ENCODE data around the gene LNPEP. TPM values are rescaled to one million over a fixed set of nuclear protein-coding genes. Genes with fewer than 3 reads are reported as not detected.

LNPEP gene
- total RNA-seq, 1 experiment from 2014 or later: 6.4 TPM

- H3K4me3 Mint-ChIP-seq: no peak overlapping the region
- H3K4me1 Mint-ChIP-seq: peaks cover 7% of the 10 kb centered on the region
- DNase-seq (ENCODE audit: low spot score): no peak
- TF ChIP-seq FOXP4 (CRISPR knock-in tag; IDR thresholded peaks at IDR 0.05) (no peak), FOXP1 (CRISPR knock-in tag; IDR thresholded peaks at IDR 0.05; ENCODE audit: borderline replicate concordance) (no peak), MXD4 (CRISPR knock-in tag; IDR thresholded peaks at IDR 0.05; ENCODE audit: borderline replicate concordance) (no peak), KAT7 (CRISPR knock-in tag; IDR thresholded peaks at IDR 0.05; ENCODE audit: borderline replicate concordance) (no peak), SMAD3 (CRISPR knock-in tag; IDR thresholded peaks at IDR 0.05; ENCODE audit: borderline replicate concordance) (no peak), NFYB (CRISPR knock-in tag; conservative IDR thresholded peaks at IDR 0.05; ENCODE audit: low read depth) (no peak), GTF2I (CRISPR knock-in tag; conservative IDR thresholded peaks at IDR 0.05) (no peak), CBFB (CRISPR knock-in tag; IDR thresholded peaks at IDR 0.05; ENCODE audit: low read depth) (no peak), ZNF396 (CRISPR knock-in tag; IDR thresholded peaks at IDR 0.05; ENCODE audit: borderline replicate concordance) (no peak), ZBTB21 (CRISPR knock-in tag; IDR thresholded peaks at IDR 0.05; ENCODE audit: borderline replicate concordance) (no peak), PRDM15 (CRISPR knock-in tag; IDR thresholded peaks at IDR 0.05) (no peak), ZNF317 (CRISPR knock-in tag; IDR thresholded peaks at IDR 0.05; ENCODE audit: borderline replicate concordance, low read depth) (no peak), JUN (CRISPR knock-in tag; IDR thresholded peaks at IDR 0.05) (no peak)
- no peak overlapping the region for H3K27ac Mint-ChIP-seq
- H3K27me3 Mint-ChIP-seq (ENCODE audit: low read depth): no peaks in the 10 kb centered on the region; the same call in 1 of the 2 replicates
- no peaks in the 10 kb centered on the region for H3K9me3 Mint-ChIP-seq
- POLR2A ChIA-PET: no interaction called here
- no peaks in the 10 kb centered on the region for H3K36me3 Mint-ChIP-seq
- no peak for ATAC-seq
- CTCF ChIA-PET: interaction anchor here (0.6 to 1.0 kb wide), 2 partner anchors 27 to 1428 kb away, joined by 3 to 5 read pairs; no protein-coding TSS in a partner anchor
These were observed 136.1 kb downstream of the LNPEP start for GRCh38 chr5:97071993-97072392.

- no peak for DNase-seq (ENCODE audit: low spot score)
- ChIA-PET POLR2A (no interaction called here), CTCF (interaction anchor here (0.6 to 1.0 kb wide), 2 partner anchors 28 to 1428 kb away, joined by 3 to 5 read pairs; no protein-coding TSS in a partner anchor)
- Mint-ChIP-seq H3K27me3 (ENCODE audit: low read depth) (no peaks in the 10 kb centered on the region; the same call in 1 of the 2 replicates), H3K9me3 (no peaks in the 10 kb centered on the region), H3K4me1 (peaks cover under 1% of the 10 kb centered on the region), H3K36me3 (no peaks in the 10 kb centered on the region), H3K27ac (no peak overlapping the region), H3K4me3 (no peak overlapping the region)
- ATAC-seq: no peak
- no peak for TF ChIP-seq PRDM15 (CRISPR knock-in tag; IDR thresholded peaks at IDR 0.05)
- TF ChIP-seq ATF2 (CRISPR knock-in tag; IDR thresholded peaks at IDR 0.05; ENCODE audit: borderline replicate concordance, low read depth): no peak
- TF ChIP-seq ZNF121 (CRISPR knock-in tag; IDR thresholded peaks at IDR 0.05): no peak
- no peak for TF ChIP-seq PREB (CRISPR knock-in tag; IDR thresholded peaks at IDR 0.05; ENCODE audit: borderline replicate concordance)
- TF ChIP-seq ZNF416 (CRISPR knock-in tag; IDR thresholded peaks at IDR 0.05): no peak
- no peak for TF ChIP-seq TP53 (CRISPR knock-in tag; IDR thresholded peaks at IDR 0.05)
- TF ChIP-seq FOXP1 (CRISPR knock-in tag; IDR thresholded peaks at IDR 0.05; ENCODE audit: borderline replicate concordance): no peak
- no peak for TF ChIP-seq ZNF232 (CRISPR knock-in tag; IDR thresholded peaks at IDR 0.05)
- no peak for TF ChIP-seq USF1 (CRISPR knock-in tag; IDR thresholded peaks at IDR 0.05)
- no peak for TF ChIP-seq ZNF138 (CRISPR knock-in tag; conservative IDR thresholded peaks at IDR 0.05)
- no peak for TF ChIP-seq ATF3 (CRISPR knock-in tag; conservative IDR thresholded peaks at IDR 0.05)
- no peak for TF ChIP-seq SOX15 (CRISPR knock-in tag; IDR thresholded peaks at IDR 0.05)
These were observed 136.8 kb downstream of the LNPEP start for GRCh38 chr5:97072696-97073095.

All from WTC11 (cell line).